Activated CD4-positive, alpha-beta T cell treated with anti-CD3 and anti-CD28 coated beads, Interleukin-2, amount 10 ng/mL, durations not matched to agents 24 days and 14 days (primary cell): ENCODE data around the gene DDX56. TPM values are rescaled to one million over a fixed set of nuclear protein-coding genes. Genes with fewer than 3 reads are reported as not detected.

Experiments
- DNase-seq: peaks from one replicate; pipeline ENCODE4 v3.0.0; 2022
- H3K27ac Mint-ChIP-seq: one replicate; pipeline ENCODE4 v1.8.0; 2022; ENCODE audit warnings: mild to moderate bottlenecking, mixed read lengths
- H3K27me3 Mint-ChIP-seq: one replicate; pipeline ENCODE4 v1.8.0; 2022; ENCODE audit warnings: mixed read lengths
- H3K36me3 Mint-ChIP-seq: one replicate; pipeline ENCODE4 v1.8.0; 2022; ENCODE audit warnings: low read depth, mild to moderate bottlenecking, mixed read lengths
- H3K4me1 Mint-ChIP-seq: one replicate; pipeline ENCODE4 v1.8.0; 2021; ENCODE audit warnings: mixed read lengths
- H3K4me3 Mint-ChIP-seq: one replicate; pipeline ENCODE4 v1.8.0; 2022; ENCODE audit warnings: mild to moderate bottlenecking, moderate library complexity, mixed read lengths
- H3K9me3 Mint-ChIP-seq: one replicate; pipeline ENCODE4 v1.8.0; 2021; ENCODE audit warnings: mixed read lengths
- intact Hi-C: fragments of 100-400 bp; cut with micrococcal nuclease; formaldehyde crosslinking; loops from one replicate; pipeline ENCODE4 v1.15.1; 2023
- total RNA-seq: library from RNA; stranded (reverse); gene quantifications from 2 replicates; pipeline ENCODE4 v1.2.3, GENCODE V29; 2022

Gene DDX56
- 162 and 172 TPM in 2 replicates for total RNA-seq

- H3K27me3 Mint-ChIP-seq, result no peaks in the 10 kb centered on the region
- intact Hi-C loops, result loop anchor here (1.0 to 2.0 kb wide), 3 partner anchors 9 to 311 kb away; partner anchors contain the start of genes OGDH, PURB and TMED4
- H3K4me3 Mint-ChIP-seq, result peak within 1 kb of the TSS; percentile 92
- H3K27ac Mint-ChIP-seq, result peak within 1 kb of the TSS; percentile 96
- H3K4me1 Mint-ChIP-seq, result peaks cover 30% of the 10 kb centered on the region
- peak; percentile 98 for DNase-seq
- H3K9me3 Mint-ChIP-seq, result no peaks in the 10 kb centered on the region
- H3K36me3 Mint-ChIP-seq, result peaks cover 70% of the 10 kb centered on the region
These were observed at the start of gene DDX56 for GRCh38 chr7:44573464-44574286. Gene DDX56, minus strand, starts transcription at chr7:44573908. Its CDS starts 13 bp downstream, at chr7:44573895.

- no peaks in the 10 kb centered on the region for H3K9me3 Mint-ChIP-seq
- H3K4me3 Mint-ChIP-seq, result peak overlapping the region; percentile 53
- intact Hi-C loops, result loop anchor here (1.0 to 2.0 kb wide), 3 partner anchors 11 to 16 kb away; partner anchors contain the start of gene OGDH
- peaks cover 71% of the 10 kb centered on the region for H3K4me1 Mint-ChIP-seq
- H3K27me3 Mint-ChIP-seq, result no peaks in the 10 kb centered on the region
- peak; percentile 83 for DNase-seq
- peaks cover 50% of the 10 kb centered on the region for H3K36me3 Mint-ChIP-seq
- H3K27ac Mint-ChIP-seq, result peak overlapping the region; percentile 84
These were observed 48.8 kb upstream of the DDX56 start for GRCh38 chr7:44622342-44623151.

GRCh38 chr7:44621750-44622103 lies 48.0 kb upstream of the DDX56 start:
- H3K4me1 Mint-ChIP-seq, result peaks cover 77% of the 10 kb centered on the region
- peaks cover 49% of the 10 kb centered on the region for H3K36me3 Mint-ChIP-seq
- no peaks in the 10 kb centered on the region for H3K27me3 Mint-ChIP-seq
- H3K27ac Mint-ChIP-seq, result peak overlapping the region; percentile 52
- intact Hi-C loops, result loop anchor here (1.0 to 2.0 kb wide), 3 partner anchors 12 to 17 kb away; partner anchors contain the start of gene OGDH
- no peak for DNase-seq
- H3K9me3 Mint-ChIP-seq, result no peaks in the 10 kb centered on the region
- H3K4me3 Mint-ChIP-seq, result no peak overlapping the region

- Mint-ChIP-seq H3K4me3 (no peak overlapping the region), H3K36me3 (peaks cover 44% of the 10 kb centered on the region)
- DNase-seq, result no peak
These were observed 47.5 kb upstream of the DDX56 start for GRCh38 chr7:44621034-44621749.

GRCh38 chr7:44618753-44619152 lies 45.0 kb upstream of the DDX56 start:
- peaks cover 35% of the 10 kb centered on the region for H3K36me3 Mint-ChIP-seq
- DNase-seq, result peak; percentile 71
- H3K4me1 Mint-ChIP-seq, result peaks cover 71% of the 10 kb centered on the region
- H3K4me3 Mint-ChIP-seq, result peak overlapping the region; percentile 34
- intact Hi-C loops, result no loop called here
- no peaks in the 10 kb centered on the region for H3K9me3 Mint-ChIP-seq
- H3K27me3 Mint-ChIP-seq, result no peaks in the 10 kb centered on the region
- H3K27ac Mint-ChIP-seq, result peak overlapping the region; percentile 92

More at GRCh38 chr7:44621034-44621749, 47.5 kb upstream of the DDX56 start:
- Mint-ChIP-seq H3K4me1 (peaks cover 75% of the 10 kb centered on the region), H3K9me3 (no peaks in the 10 kb centered on the region), H3K27ac (peak overlapping the region; percentile 52), H3K27me3 (no peaks in the 10 kb centered on the region)
- intact Hi-C loops, result no loop called here

GRCh38 chr7:44618045-44618444 lies 44.3 kb upstream of the DDX56 start:
- peaks cover 33% of the 10 kb centered on the region for H3K36me3 Mint-ChIP-seq

GRCh38 chr7:44617225-44617890 lies 43.6 kb upstream of the DDX56 start:
- no peaks in the 10 kb centered on the region for H3K27me3 Mint-ChIP-seq
- H3K4me3 Mint-ChIP-seq, result peak overlapping the region; percentile 70
- H3K4me1 Mint-ChIP-seq, result peaks cover 62% of the 10 kb centered on the region

More at GRCh38 chr7:44618045-44618444, 44.3 kb upstream of the DDX56 start:
- intact Hi-C loops, result no loop called here
- peak overlapping the region; percentile 34 for H3K4me3 Mint-ChIP-seq
- peaks cover 66% of the 10 kb centered on the region for H3K4me1 Mint-ChIP-seq
- H3K9me3 Mint-ChIP-seq, result no peaks in the 10 kb centered on the region
- no peaks in the 10 kb centered on the region for H3K27me3 Mint-ChIP-seq
- DNase-seq, result no peak
- H3K27ac Mint-ChIP-seq, result peak overlapping the region; percentile 92

GRCh38 chr7:44616545-44616944 lies 42.8 kb upstream of the DDX56 start:
- intact Hi-C loops, result no loop called here
- H3K9me3 Mint-ChIP-seq, result no peaks in the 10 kb centered on the region
- no peak overlapping the region for H3K27ac Mint-ChIP-seq
- H3K4me1 Mint-ChIP-seq, result peaks cover 59% of the 10 kb centered on the region
- H3K27me3 Mint-ChIP-seq, result no peaks in the 10 kb centered on the region
- no peak overlapping the region for H3K4me3 Mint-ChIP-seq
- DNase-seq, result no peak
- peaks cover 35% of the 10 kb centered on the region for H3K36me3 Mint-ChIP-seq

More at GRCh38 chr7:44617225-44617890, 43.6 kb upstream of the DDX56 start:
- Mint-ChIP-seq H3K9me3 (no peaks in the 10 kb centered on the region), H3K27ac (peak overlapping the region; percentile 92), H3K36me3 (peaks cover 33% of the 10 kb centered on the region)
- no peak for DNase-seq
- intact Hi-C loops, result loop anchor here (1.0 kb wide), 3 partner anchors 10 to 21 kb away; no protein-coding TSS in a partner anchor

- DNase-seq, result no peak
- intact Hi-C loops, result no loop called here
- no peaks in the 10 kb centered on the region for H3K9me3 Mint-ChIP-seq
- peak overlapping the region; percentile 81 for H3K27ac Mint-ChIP-seq
- peaks cover 29% of the 10 kb centered on the region for H3K36me3 Mint-ChIP-seq
- H3K4me3 Mint-ChIP-seq, result no peak overlapping the region
- H3K27me3 Mint-ChIP-seq, result no peaks in the 10 kb centered on the region
- H3K4me1 Mint-ChIP-seq, result peaks cover 53% of the 10 kb centered on the region
These were observed 42.1 kb upstream of the DDX56 start for GRCh38 chr7:44615793-44616192.

GRCh38 chr7:44615149-44615611 lies 41.5 kb upstream of the DDX56 start:
- H3K27me3 Mint-ChIP-seq, result no peaks in the 10 kb centered on the region
- H3K4me3 Mint-ChIP-seq, result peak overlapping the region; percentile 64
- peak overlapping the region; percentile 81 for H3K27ac Mint-ChIP-seq
- peak; percentile 70 for DNase-seq
- H3K9me3 Mint-ChIP-seq, result no peaks in the 10 kb centered on the region
- peaks cover 28% of the 10 kb centered on the region for H3K36me3 Mint-ChIP-seq
- H3K4me1 Mint-ChIP-seq, result peaks cover 55% of the 10 kb centered on the region
- intact Hi-C loops, result no loop called here

- Mint-ChIP-seq H3K27me3 (peaks cover 3% of the 10 kb centered on the region), H3K27ac (peak overlapping the region; percentile 65), H3K36me3 (peaks cover 21% of the 10 kb centered on the region), H3K9me3 (no peaks in the 10 kb centered on the region), H3K4me3 (peak overlapping the region; percentile 15), H3K4me1 (peaks cover 42% of the 10 kb centered on the region)
- no peak for DNase-seq
- intact Hi-C loops, result loop anchor here (5.0 kb wide), 1 partner anchor 367 kb away; the partner anchor contains the start of gene MYO1G
These were observed 36.1 kb upstream of the DDX56 start for GRCh38 chr7:44609829-44610228.

- peaks cover 4% of the 10 kb centered on the region for H3K27me3 Mint-ChIP-seq
- H3K9me3 Mint-ChIP-seq, result no peaks in the 10 kb centered on the region
- peak; percentile 73 for DNase-seq
- intact Hi-C loops, result loop anchor here (5.0 kb wide), 1 partner anchor 368 kb away; the partner anchor contains the start of gene MYO1G
- H3K4me3 Mint-ChIP-seq, result peak overlapping the region; percentile 52
- peak overlapping the region; percentile 17 for H3K27ac Mint-ChIP-seq
- peaks cover 36% of the 10 kb centered on the region for H3K4me1 Mint-ChIP-seq
- peaks cover 16% of the 10 kb centered on the region for H3K36me3 Mint-ChIP-seq
These were observed 35.4 kb upstream of the DDX56 start for GRCh38 chr7:44608916-44609648.
